DMS114 treated with DMSO at 0.1 percent for 48 hours (cell line): ENCODE data around the gene GPR63.
A peak's percentile ranks its signal among the peaks of the same experiment; 100 is the strongest.
"Not testable (repeated sequence)": the region's sequence is repeated elsewhere in the genome, so short reads cannot be mapped to it uniquely, and the experiment has no call there.

Source experiments
- DNase-seq: peaks from one replicate; lab custom pipeline; 2025; ENCODE audit not compliant: unreplicated experiment; lab: John Stamatoyannopoulos, UW

GPR63 gene

GRCh38 chr6:96837081-96837971 is at the start of gene GPR63:
Gene GPR63, minus strand, starts transcription at chr6:96837477. Its CDS starts 37,746 bp downstream, at chr6:96799731.
- peak; percentile 23 for DNase-seq

DNA sequence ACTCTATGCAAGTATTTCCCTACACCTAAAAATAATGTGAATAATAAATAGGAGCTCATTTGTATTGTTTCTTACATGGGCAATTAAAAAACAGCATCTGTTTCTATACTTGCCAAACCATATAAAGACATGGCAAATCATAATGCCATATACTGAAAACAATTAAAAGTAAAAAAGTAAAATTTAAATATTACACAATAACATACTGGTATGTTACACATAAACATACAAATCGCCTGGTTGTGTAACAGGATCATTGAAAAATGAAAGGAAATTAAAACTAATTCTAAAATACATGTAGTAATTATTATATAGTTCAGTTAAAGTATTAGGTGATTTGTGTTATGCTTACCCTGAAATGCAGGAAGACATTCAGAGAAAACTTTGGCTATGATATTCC is 49.2 kb upstream of the GPR63 start:
- no peak for DNase-seq

- not testable (repeated sequence) for DNase-seq
Observed at GRCh38 chr6:96885187-96885631, 47.9 kb upstream of the GPR63 start.

DNA sequence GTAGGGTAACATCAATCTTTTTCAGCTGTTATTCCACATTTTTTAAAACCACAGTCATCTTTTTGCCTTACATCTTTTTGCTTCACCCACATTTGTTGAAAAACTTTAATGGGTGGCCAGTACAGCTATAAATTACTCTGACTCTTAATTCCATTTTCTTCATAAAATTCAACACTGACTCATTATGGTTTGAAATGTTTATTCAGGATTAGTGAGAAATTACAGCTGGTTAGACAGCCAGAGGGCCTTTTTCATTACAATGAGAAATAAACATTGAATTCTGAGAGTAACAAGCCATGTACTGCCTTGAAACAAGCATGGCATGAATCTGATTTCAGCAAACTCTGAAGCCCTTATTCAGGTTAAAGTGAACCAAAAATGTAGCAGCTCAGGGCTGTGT is 40.9 kb upstream of the GPR63 start:
- DNase-seq = no peak

DNA sequence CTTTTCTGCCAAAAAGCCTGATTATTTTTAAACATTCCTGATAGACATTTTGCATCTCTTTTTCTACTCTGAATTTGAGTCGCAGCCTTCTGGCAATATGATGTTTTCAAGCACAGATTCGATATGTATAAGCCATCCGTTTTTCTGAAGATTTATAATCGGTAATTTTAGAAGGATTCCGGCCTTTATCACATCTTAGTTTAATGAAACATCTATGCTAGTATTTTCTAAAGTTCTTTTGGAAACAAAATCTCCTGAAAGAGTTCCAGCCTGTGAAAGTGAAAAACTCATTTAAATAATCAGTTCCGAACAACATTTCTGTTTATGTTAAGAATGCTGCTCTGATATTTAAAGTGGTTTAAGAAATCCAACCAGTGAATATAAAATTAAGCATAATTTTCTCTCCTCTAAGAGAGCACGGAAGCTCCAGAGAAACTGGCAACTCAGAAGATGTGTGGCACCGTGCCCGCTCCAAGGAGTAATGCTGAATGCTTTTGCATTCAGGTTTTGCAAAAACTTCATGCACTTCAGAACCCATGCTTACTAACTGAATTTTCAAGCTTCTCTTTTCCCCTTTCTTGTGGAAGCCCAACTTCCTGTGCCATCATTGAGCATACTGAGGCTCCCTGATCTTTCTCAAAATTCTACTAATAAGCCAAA is 39.7 kb upstream of the GPR63 start:
- DNase-seq = no peak

GRCh38 chr6:96872976-96873375 is 35.7 kb upstream of the GPR63 start:
- no peak for DNase-seq

DNA sequence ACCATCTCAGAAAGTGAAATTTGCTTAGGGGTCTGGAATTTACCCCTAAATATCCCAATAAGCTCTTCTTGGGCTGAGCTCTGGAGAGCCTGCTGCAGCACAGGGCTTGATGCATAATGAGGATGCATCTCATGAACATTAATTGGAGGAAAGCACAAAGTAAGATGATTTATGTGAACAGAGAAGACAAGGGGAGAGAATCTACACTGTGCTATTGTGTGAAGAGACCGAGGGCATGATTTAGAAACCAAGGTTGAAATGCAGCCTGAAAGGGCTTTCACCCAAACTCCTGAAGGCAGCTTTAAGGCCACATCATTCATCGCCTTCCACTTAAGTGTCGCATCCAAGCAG is 27.8 kb upstream of the GPR63 start:
- no peak for DNase-seq

DNA sequence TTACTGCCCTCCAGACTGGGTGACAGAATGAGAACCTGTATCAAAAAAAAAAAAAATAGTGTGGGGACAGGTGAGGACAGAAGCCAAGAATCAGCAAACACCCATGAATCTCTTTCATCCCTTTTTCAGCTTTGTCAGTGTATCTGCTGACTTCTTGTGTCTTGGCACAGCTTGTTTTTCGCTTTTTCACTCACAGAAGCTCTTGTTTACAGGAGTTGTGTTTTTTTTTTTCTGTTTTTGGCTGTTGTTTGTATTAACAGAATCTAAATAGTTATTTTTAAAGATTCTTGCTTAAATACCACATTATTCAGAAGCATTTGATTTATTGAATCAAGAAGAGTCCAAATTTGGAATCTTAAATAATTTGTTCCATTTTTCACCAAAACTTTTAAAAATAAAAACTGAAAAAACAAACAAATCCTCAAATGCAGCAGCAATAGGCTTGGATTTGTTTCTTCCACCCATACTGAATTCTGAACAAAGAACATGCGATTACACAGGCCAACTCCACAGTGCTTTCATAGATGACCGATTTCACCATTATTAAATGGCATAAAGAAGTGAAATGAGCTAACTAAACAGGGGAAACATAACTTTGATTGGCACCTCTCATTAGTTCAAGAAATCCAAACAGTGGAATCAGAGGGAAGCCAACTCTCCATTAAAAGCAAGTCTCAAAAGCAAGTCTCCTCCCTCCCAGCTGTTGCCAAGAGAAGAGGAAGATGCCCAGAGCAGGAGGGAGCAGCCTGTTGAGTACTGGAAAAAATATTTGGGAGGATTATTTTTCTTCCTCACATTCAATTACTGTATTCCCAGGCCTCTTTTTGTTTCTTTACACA is 27.2 kb upstream of the GPR63 start:
- DNase-seq = no peak

DNA sequence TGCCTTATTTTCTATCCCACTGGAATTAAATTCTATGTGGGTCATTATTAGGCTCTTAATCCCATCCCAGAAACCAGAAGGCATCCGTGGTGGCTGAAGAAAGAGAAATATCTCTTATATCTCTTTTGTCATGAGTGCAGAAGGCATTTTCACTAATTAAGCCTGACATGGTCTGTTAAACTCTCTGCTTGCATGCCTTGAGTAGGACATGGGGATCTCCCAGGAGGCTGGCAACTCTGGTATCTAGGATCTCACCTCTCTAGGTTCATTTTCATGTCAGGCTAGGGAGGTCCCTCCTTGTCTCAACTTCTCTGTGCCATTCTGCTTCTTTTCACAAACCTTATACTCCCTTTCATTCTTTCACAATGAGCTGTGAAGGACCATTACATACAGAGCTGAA is 25.3 kb upstream of the GPR63 start:
- DNase-seq = no peak

- no peak for DNase-seq
Observed at GRCh38 chr6:96861588-96861987, 24.3 kb upstream of the GPR63 start.

GRCh38 chr6:96856856-96857255 is 19.6 kb upstream of the GPR63 start:
- no peak for DNase-seq

DNA sequence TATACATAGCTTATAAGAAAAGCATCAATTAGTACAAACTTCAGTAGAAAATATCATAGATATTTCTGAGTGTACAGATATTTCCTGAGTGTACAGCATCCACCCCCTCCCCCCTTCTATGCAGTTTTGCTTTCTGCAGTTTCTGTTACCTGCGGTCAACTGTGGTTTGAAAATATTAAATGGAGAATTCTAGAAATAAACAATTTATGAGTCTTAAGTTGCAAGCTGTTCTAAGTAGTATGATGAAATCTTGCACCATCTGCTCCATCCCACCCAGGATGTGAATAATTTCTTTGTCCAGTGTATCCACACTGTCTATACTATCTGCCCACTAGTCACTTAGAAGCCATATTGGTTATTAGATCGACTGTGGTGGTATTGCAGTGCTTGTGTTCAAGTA is 15.8 kb upstream of the GPR63 start:
- no peak for DNase-seq

DNA sequence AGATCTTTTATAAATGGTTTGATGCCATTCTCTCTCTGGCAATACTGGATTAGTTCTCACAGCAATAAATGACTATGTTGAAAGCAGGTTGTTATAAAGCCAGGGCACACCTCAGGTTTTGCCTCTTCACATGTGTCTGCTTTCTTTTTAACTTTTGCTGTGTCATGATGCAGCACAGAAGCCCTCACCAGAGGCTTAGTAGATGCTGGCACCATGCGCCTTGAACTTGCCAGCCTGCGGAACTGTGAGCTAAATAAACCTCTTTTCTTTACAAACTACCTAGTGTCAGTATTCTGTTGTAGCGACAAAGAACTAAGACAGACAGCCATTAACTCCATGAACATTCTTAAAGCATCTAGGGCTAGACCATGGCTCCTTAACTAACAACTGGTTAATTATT is 15.3 kb upstream of the GPR63 start:
- DNase-seq = no peak

- no peak for DNase-seq
Observed at GRCh38 chr6:96851858-96852257, 14.6 kb upstream of the GPR63 start.

- DNase-seq = no peak
Observed at GRCh38 chr6:96849615-96850014, 12.3 kb upstream of the GPR63 start.

DNA sequence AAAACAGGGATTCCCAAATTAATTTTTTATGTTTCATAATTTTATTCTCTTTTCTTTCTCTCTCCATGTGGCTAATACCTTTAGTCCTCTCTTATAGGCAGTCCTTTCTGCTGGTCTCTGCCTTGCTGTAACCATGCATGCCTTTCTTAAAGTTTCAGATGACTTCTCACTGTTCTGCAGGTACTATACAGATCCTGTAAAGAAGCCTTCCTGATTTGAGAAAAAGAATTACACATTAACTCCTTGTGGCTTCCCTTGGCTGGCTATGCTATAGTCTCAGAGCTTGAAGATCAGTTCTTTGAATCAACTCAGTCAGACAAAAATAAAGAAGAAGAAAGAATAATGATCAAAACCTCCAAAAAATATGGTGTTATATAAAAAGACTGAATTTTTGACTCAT is 7.3 kb upstream of the GPR63 start:
- DNase-seq = no peak

DNA sequence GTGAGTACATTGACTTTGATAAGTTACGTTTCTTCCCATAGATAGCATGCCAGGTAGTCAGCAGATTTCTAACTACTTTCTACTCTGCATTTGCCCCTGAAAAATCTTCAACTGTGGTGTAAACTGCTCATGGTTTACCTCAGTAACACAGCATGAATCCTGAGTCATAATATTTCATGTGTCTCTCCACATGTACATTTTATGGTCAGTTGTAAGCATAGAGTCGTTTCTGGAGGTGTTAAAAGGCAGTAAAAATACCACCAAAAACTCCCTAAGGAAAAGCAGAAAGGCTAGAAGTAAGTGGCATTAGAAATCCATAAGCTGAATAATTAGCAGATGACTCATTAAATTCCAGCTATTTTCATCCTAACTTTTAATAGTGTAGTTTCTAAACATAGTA is 4.1 kb upstream of the GPR63 start:
- DNase-seq = no peak

- no peak for DNase-seq
Observed at GRCh38 chr6:96836631-96837080, 621 bp downstream of the GPR63 start.

DNA sequence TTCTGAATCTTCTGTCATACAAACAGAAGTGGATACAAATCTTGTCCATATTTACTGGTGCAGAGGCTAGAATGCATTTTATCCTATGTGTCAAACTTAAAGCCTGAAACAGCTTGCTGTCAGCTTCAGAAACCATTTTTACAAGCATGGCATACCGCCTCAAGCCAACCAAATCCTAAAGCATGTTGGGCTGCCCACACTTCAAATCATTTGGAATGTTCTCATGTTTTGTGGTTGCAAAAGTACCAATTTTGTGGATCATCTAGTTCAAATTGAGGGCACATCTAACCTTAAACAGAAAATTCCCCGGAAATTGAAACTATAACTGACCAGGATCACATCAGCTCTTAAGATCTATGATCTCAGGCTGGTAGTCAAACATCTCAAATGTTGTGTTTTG is 3.2 kb downstream of the GPR63 start:
- no peak for DNase-seq

DNA sequence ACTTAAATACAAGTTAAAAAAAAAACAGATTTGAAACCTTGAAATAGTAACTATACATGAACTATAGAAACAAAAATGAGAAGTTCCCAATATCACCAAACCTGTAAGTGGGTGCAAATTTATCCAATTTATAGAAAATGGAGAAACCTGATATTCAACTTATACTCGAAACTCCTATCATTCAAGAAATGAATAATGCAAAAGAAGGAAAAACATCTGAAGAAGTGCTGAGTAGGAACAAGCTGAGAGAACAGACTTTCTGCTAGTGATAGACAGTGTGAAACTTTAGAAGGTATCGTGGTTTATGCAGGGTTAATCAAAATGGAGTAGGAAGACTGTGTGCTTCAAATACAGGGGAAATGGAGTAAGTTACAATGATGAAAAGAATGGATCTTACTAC is 4.5 kb downstream of the GPR63 start:
- DNase-seq = no peak

DNA sequence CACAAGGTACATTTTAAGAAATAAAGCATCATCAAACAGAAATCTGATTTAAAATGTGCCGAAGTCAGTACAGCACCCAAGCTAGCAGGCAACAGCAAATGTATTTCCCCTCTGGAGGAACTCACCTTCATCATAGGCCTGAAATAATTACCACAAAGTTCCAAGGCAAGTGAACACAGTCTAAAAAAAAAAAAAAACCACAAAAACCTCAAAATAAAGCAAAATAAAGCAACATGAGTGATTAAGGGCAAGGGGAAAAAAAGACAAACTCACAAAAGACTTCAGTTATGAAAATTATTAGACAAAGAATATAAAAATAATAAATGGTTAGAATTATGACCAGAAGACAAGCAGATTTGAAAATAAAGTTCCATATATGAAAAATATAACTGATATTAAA is 10.4 kb downstream of the GPR63 start:
- no peak for DNase-seq

DNA sequence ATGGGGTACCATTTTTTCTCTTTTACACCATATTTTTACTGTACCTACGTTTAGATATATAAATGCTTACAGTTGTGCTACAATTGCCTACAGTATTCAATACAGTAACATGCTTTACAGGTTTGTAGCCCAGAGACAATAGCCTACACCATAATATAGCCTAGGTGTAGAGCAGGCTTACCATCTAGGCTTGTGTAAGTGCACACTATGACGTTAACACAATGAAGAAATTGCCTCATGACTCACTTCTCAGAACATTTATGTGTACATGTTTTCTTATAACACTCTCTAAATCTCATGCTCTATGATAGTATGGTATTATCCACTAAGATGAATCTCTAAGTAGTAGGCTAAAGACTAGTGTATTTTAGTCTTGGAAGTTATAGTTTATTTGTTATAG is 13.5 kb downstream of the GPR63 start:
- DNase-seq = no peak
